RWPE2 (cell line): ENCODE measurements around the gene PTPRK.

ENCODE experiments used
- ATAC-seq: fragments of 200-7000 bp; cut with Tn5 transposase; 3 replicates; pipeline ENCODE4 v1.9.1; 2021; ENCODE audit warnings: low read depth
- DNase-seq: peaks from one replicate; pipeline ENCODE4 v3.0.0-alpha.2; 2020; ENCODE audit warnings: low spot score
- H3K27ac ChIP-seq: fragments of 450-650 bp; 2 replicates; pipeline ENCODE4 v1.5.1; 2017; ENCODE audit warnings: mild to moderate bottlenecking; ENCODE audit not compliant: poor library complexity, severe bottlenecking
- H3K27me3 ChIP-seq: fragments of 250-450 bp; sonication (Bioruptor Pico); 2 replicates; pipeline ENCODE4 v1.5.1; 2021; ENCODE audit warnings: mild to moderate bottlenecking, moderate library complexity; ENCODE audit not compliant: insufficient read depth, poor library complexity, severe bottlenecking
- H3K36me3 ChIP-seq: fragments of 250-450 bp; sonication (Bioruptor Pico); 2 replicates; pipeline ENCODE4 v1.5.1; 2020; ENCODE audit warnings: low read depth, mild to moderate bottlenecking, moderate library complexity
- H3K4me1 ChIP-seq: fragments of 250-450 bp; sonication (Bioruptor Pico); 2 replicates; pipeline ENCODE4 v1.5.1; 2021; ENCODE audit warnings: mild to moderate bottlenecking, moderate library complexity; ENCODE audit not compliant: insufficient read depth, poor library complexity, severe bottlenecking
- H3K4me3 ChIP-seq: fragments of 250-450 bp; sonication (Bioruptor Pico); 2 replicates; pipeline ENCODE4 v1.5.1; 2021; ENCODE audit warnings: mild to moderate bottlenecking, moderate library complexity; ENCODE audit not compliant: severe bottlenecking
- H3K9me3 ChIP-seq: fragments of 250-450 bp; sonication (Bioruptor Pico); 2 replicates; pipeline ENCODE4 v1.5.1; 2021; ENCODE audit warnings: mild to moderate bottlenecking, moderate library complexity; ENCODE audit not compliant: severe bottlenecking
- CTCF ChIP-seq: fragments of 450-650 bp; IDR thresholded peaks from one replicate; pipeline ENCODE4 v1.5.1; 2017; ENCODE audit warnings: mild to moderate bottlenecking, moderate library complexity; ENCODE audit not compliant: poor library complexity, severe bottlenecking

Gene PTPRK

GRCh38 chr6:128371136-128371535 lies 149.3 kb downstream of the PTPRK start:
- H3K27ac ChIP-seq: no peak overlapping the region
- no peak for ATAC-seq
- TF ChIP-seq CTCF: no peak

GRCh38 chr6:128370072-128370471 lies 150.3 kb downstream of the PTPRK start:
- Histone ChIP-seq H3K27ac (no peak overlapping the region), H3K4me1 (peaks cover 19% of the 10 kb centered on the region), H3K36me3 (no peaks in the 10 kb centered on the region), H3K9me3 (no peaks in the 10 kb centered on the region), H3K27me3 (no peaks in the 10 kb centered on the region), H3K4me3 (no peak overlapping the region)
- no peak for TF ChIP-seq CTCF
- ATAC-seq (peak; percentile 60; the same call in 1 of the 3 replicates), DNase-seq (no peak)

More at GRCh38 chr6:128371136-128371535, 149.3 kb downstream of the PTPRK start:
- no peaks in the 10 kb centered on the region for H3K27me3 ChIP-seq
- H3K4me1 ChIP-seq: peaks cover 16% of the 10 kb centered on the region
- no peaks in the 10 kb centered on the region for H3K36me3 ChIP-seq
- DNase-seq: no peak
- no peak overlapping the region for H3K4me3 ChIP-seq
- H3K9me3 ChIP-seq: no peaks in the 10 kb centered on the region

- H3K27me3 ChIP-seq: no peaks in the 10 kb centered on the region
- ATAC-seq (no peak; the same call in 2 of the 3 replicates), DNase-seq (no peak)
- H3K36me3 ChIP-seq: no peaks in the 10 kb centered on the region
- peaks cover 19% of the 10 kb centered on the region for H3K4me1 ChIP-seq
- H3K9me3 ChIP-seq: no peaks in the 10 kb centered on the region
- peak overlapping the region; percentile 25 for H3K27ac ChIP-seq
- no peak for TF ChIP-seq CTCF
- H3K4me3 ChIP-seq: no peak overlapping the region
These were observed 152.0 kb downstream of the PTPRK start for GRCh38 chr6:128368213-128368944.

GRCh38 chr6:128367437-128367836 lies 153.0 kb downstream of the PTPRK start:
- H3K27ac ChIP-seq: no peak overlapping the region
- no peaks in the 10 kb centered on the region for H3K9me3 ChIP-seq
- peaks cover 19% of the 10 kb centered on the region for H3K4me1 ChIP-seq
- TF ChIP-seq CTCF: no peak
- no peaks in the 10 kb centered on the region for H3K36me3 ChIP-seq
- ATAC-seq (no peak), DNase-seq (no peak)
- H3K27me3 ChIP-seq: no peaks in the 10 kb centered on the region
- H3K4me3 ChIP-seq: no peak overlapping the region

GRCh38 chr6:128365520-128366160 lies 154.8 kb downstream of the PTPRK start:
- DNase-seq: no peak
- Histone ChIP-seq H3K4me1 (peaks cover 19% of the 10 kb centered on the region), H3K9me3 (no peaks in the 10 kb centered on the region), H3K27me3 (no peaks in the 10 kb centered on the region), H3K4me3 (no peak overlapping the region), H3K36me3 (no peaks in the 10 kb centered on the region), H3K27ac (no peak overlapping the region)
- TF ChIP-seq CTCF: no peak
- ATAC-seq: no peak
